Neural progenitor cell (in vitro differentiated cells): Measurements from ENCODE around the gene NAAA.
"Not testable (repeated sequence)": the region's sequence is repeated elsewhere in the genome, so short reads cannot be mapped to it uniquely, and the experiment has no call there.

Experiments
- EZH2 ChIP-seq: fragments of 200-600 bp; sonication (generic); IDR thresholded peaks from 2 replicates; pipeline ENCODE4 v1.6.1; 2017; ENCODE audit warnings: antibody characterized with exemption, mild to moderate bottlenecking, moderate library complexity
- EZH2phosphoT487 ChIP-seq: fragments of 200-600 bp; sonication (generic); IDR thresholded peaks from 2 replicates; pipeline ENCODE4 v1.6.1; 2017; ENCODE audit warnings: antibody characterized with exemption
- TF ChIP-seq, protein P1 (sequence below): fragments of 200-600 bp; sonication (generic); IDR thresholded peaks from 2 replicates; pipeline ENCODE4 v1.5.1; 2017; ENCODE audit warnings: antibody characterized with exemption, mild to moderate bottlenecking

DNA sequence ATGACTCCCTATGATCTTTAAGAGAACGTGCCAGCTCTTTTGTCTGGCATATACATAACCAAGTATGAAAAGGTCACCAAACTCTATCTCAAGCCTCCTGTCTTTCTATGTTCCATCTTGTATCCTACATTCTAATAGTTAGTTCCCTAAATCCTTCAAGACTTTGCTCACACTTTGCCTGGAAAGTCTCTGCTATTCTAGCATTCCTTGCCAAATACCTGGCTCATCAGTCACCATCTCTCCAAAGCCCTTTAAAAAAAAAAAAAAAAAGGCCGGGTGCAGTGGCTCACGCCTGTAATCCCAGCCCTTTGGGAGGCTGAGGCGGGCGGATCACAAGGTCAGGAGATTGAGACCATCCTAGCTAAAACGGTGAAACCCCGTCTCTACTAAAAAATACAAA, 17.7 kb upstream of the NAAA start:
- TF ChIP-seq, protein P1, sequence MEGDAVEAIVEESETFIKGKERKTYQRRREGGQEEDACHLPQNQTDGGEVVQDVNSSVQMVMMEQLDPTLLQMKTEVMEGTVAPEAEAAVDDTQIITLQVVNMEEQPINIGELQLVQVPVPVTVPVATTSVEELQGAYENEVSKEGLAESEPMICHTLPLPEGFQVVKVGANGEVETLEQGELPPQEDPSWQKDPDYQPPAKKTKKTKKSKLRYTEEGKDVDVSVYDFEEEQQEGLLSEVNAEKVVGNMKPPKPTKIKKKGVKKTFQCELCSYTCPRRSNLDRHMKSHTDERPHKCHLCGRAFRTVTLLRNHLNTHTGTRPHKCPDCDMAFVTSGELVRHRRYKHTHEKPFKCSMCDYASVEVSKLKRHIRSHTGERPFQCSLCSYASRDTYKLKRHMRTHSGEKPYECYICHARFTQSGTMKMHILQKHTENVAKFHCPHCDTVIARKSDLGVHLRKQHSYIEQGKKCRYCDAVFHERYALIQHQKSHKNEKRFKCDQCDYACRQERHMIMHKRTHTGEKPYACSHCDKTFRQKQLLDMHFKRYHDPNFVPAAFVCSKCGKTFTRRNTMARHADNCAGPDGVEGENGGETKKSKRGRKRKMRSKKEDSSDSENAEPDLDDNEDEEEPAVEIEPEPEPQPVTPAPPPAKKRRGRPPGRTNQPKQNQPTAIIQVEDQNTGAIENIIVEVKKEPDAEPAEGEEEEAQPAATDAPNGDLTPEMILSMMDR, result not testable (repeated sequence)
- TF ChIP-seq EZH2phosphoT487, EZH2: not testable (repeated sequence)
